ENCODE data around the gene PHACTR1. TPM values are rescaled to one million over a fixed set of nuclear protein-coding genes. Genes with fewer than 3 reads are reported as not detected.

PHACTR1 gene
- total RNA-seq, 4 donors from 2014 or later: 12.6 to 17.7 (median 17.1) TPM

- DNase-seq (ENCODE audit: low spot score): no peak
- no peak for ATAC-seq (ENCODE audit: low FRiP score)
- TF ChIP-seq, protein P1, sequence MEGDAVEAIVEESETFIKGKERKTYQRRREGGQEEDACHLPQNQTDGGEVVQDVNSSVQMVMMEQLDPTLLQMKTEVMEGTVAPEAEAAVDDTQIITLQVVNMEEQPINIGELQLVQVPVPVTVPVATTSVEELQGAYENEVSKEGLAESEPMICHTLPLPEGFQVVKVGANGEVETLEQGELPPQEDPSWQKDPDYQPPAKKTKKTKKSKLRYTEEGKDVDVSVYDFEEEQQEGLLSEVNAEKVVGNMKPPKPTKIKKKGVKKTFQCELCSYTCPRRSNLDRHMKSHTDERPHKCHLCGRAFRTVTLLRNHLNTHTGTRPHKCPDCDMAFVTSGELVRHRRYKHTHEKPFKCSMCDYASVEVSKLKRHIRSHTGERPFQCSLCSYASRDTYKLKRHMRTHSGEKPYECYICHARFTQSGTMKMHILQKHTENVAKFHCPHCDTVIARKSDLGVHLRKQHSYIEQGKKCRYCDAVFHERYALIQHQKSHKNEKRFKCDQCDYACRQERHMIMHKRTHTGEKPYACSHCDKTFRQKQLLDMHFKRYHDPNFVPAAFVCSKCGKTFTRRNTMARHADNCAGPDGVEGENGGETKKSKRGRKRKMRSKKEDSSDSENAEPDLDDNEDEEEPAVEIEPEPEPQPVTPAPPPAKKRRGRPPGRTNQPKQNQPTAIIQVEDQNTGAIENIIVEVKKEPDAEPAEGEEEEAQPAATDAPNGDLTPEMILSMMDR (IDR thresholded peaks at IDR 0.05): no peak
Measured at GRCh38 chr6:13253272-13253671, 536.7 kb downstream of the PHACTR1 start.

DNA sequence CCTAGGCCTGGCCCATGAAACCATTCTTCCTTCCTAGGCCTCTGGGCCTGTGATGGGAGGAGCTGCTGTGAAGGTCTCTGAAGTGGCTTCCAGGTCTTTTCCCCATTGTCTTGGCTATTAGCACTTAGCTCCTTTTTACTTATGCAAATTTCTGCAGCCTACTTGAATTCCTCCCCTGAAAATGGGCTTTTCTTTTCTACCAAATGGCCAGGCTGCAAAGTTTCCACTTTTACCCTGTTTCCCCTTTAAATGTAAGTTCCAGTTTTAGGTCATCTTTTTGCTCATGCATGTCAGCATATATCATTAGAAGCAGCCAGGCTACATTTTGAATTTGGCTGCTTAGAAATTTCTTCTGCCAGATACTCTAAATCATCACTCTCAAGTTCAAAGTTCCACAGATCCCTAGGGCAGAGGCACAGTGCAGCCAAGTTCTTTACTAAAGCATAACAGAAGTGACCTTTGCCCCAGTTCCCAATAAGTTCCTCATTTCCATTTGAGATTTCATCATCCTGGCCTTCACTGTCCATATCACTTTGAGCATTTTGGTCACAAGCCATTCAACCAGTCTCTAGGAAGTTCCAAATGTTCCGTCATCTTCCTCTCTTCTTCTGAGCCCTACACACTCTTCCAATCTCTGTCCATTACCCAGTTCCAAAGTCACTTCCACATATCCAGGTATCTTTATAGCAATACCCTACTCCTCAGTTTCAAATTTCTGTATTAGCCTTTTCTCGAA lies 539.9 kb downstream of the PHACTR1 start:
- no peak for DNase-seq (ENCODE audit: low spot score)
- TF ChIP-seq, protein P1 (IDR thresholded peaks at IDR 0.05): no peak
- no peak for ATAC-seq (ENCODE audit: low FRiP score)

- DNase-seq (ENCODE audit: low spot score) (no peak), ATAC-seq (ENCODE audit: low FRiP score) (no peak)
- TF ChIP-seq, protein P1 (IDR thresholded peaks at IDR 0.05): no peak
Measured at GRCh38 chr6:13259393-13259792, 542.8 kb downstream of the PHACTR1 start.

DNA sequence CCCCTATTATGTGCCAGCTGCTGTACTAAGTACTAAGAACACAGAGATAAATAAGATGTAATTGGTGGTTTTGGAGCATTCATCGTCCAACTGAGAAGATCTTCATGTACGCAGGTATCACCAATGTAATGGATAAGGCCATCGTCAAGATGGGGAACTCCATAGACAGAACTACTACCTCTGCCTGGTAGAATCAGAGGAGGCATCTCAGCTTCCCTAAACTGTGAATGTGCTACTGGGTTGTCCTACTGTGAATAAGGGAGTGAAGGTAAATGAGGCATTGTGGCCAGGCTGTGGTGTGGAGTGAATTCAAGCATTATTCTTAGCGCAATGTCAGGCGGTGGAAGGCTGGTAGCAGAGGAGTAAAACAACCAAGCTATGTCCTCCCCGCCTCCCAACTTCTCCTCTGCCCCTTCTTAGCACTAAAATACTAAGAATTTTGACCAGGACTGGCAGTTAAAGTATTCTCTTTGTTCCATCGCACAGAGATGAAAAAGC lies 543.6 kb downstream of the PHACTR1 start:
- DNase-seq (ENCODE audit: low spot score) (no peak), ATAC-seq (ENCODE audit: low FRiP score) (no peak)
- TF ChIP-seq, protein P1 (IDR thresholded peaks at IDR 0.05): no peak

DNA sequence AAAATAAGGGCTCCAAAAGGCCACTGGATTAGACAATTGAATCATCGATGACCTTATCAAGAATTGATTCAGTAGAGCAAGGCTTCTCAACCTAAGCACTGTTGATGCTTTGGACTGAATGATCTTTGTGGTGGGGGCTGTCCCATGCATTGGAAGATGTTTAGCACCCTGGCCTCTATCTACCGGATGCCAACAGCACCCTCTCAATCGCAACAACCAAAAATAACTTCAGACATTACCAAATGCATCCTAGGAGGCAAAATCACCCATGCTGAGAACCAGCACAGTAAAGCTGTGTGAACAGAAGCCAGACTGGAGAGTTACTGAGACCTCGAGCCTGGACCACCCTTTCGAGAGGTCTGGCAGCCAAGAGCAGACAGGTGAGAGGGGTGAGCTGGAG lies 544.3 kb downstream of the PHACTR1 start:
- DNase-seq (ENCODE audit: low spot score) (no peak), ATAC-seq (ENCODE audit: low FRiP score) (no peak)
- TF ChIP-seq, protein P1 (IDR thresholded peaks at IDR 0.05): no peak

DNA sequence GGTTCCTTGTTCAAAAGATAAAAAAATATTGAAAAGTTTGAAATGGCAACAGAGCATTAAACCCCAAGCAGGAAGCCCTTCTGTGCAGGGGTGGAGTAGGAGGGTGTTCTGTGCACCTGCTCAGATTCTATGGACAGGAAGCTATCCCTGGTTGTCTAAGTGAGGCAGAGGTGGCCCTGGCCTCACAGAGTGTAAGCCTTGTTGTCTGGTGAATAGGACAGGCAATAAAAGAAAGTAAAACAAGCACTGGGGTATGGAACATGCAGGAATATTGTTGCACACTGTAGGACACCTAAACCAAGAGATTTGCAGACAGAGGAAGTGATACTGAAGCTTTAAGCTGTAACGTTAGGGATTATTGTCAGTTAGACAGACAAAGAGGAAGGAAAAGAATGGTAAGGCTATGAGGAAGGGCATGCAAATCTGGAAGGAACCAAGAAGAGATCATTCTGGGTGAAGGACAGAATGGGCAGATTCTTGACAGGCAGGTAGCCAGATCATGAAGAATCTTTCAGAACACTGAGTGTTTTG lies 545.0 kb downstream of the PHACTR1 start:
- TF ChIP-seq, protein P1 (IDR thresholded peaks at IDR 0.05): no peak
- DNase-seq (ENCODE audit: low spot score) (no peak), ATAC-seq (ENCODE audit: low FRiP score) (no peak)
